ENCODE results near the gene USP21. TPM values are rescaled to one million over a fixed set of nuclear protein-coding genes. Genes with fewer than 3 reads are reported as not detected.

The USP21 gene
- total RNA-seq, 1 donor from 2014 or later, result 30.9 TPM

- intact Hi-C loops (cut with micrococcal nuclease), result loop anchor here (5.0 kb wide), 1 partner anchor 120 kb away; the partner anchor contains the start of gene MPZ
These were observed 28.0 kb downstream of the USP21 start for GRCh38 chr1:161187311-161187710.

- intact Hi-C loops (cut with micrococcal nuclease), result loop anchor here (5.0 kb wide), 1 partner anchor 119 kb away; the partner anchor contains the start of gene MPZ
These were observed 29.1 kb downstream of the USP21 start for GRCh38 chr1:161188381-161188780.

GRCh38 chr1:161189036-161189435, 29.7 kb downstream of the USP21 start:
- intact Hi-C loops (cut with micrococcal nuclease), result loop anchor here (5.0 kb wide), 1 partner anchor 118 kb away; the partner anchor contains the start of gene MPZ

GRCh38 chr1:161190962-161191521, 31.7 kb downstream of the USP21 start:
- intact Hi-C loops (cut with micrococcal nuclease), result no loop called here

GRCh38 chr1:161191971-161192370, 32.7 kb downstream of the USP21 start:
- intact Hi-C loops (cut with micrococcal nuclease), result loop anchor here (1.0 kb wide), 3 partner anchors 10 to 190 kb away; no protein-coding TSS in a partner anchor

GRCh38 chr1:161192476-161193465, 33.5 kb downstream of the USP21 start:
- intact Hi-C loops (cut with micrococcal nuclease), result loop anchor here (1.0 kb wide), 3 partner anchors 10 to 190 kb away; no protein-coding TSS in a partner anchor

GRCh38 chr1:161193561-161194235, 34.4 kb downstream of the USP21 start:
- intact Hi-C loops (cut with micrococcal nuclease), result no loop called here

GRCh38 chr1:161195171-161195570, 35.9 kb downstream of the USP21 start:
- intact Hi-C loops (cut with micrococcal nuclease), result no loop called here

GRCh38 chr1:161196111-161196510, 36.8 kb downstream of the USP21 start:
- intact Hi-C loops (cut with micrococcal nuclease), result no loop called here

GRCh38 chr1:161196521-161197451, 37.5 kb downstream of the USP21 start:
- intact Hi-C loops (cut with micrococcal nuclease), result no loop called here

GRCh38 chr1:161197560-161198193, 38.4 kb downstream of the USP21 start:
- intact Hi-C loops (cut with micrococcal nuclease), result no loop called here

GRCh38 chr1:161198194-161198896, 39.0 kb downstream of the USP21 start:
- intact Hi-C loops (cut with micrococcal nuclease), result no loop called here

GRCh38 chr1:161198897-161199431, 39.7 kb downstream of the USP21 start, which contains the start of gene ADAMTS4:
TSS of gene ADAMTS4 (minus strand) at chr1:161199054. CDS start at chr1:161198627, 427 bp downstream.
- intact Hi-C loops (cut with micrococcal nuclease), result no loop called here

- intact Hi-C loops (cut with micrococcal nuclease), result no loop called here
These were observed 40.3 kb downstream of the USP21 start for GRCh38 chr1:161199506-161200139.

- intact Hi-C loops (cut with micrococcal nuclease), result no loop called here
These were observed 41.2 kb downstream of the USP21 start for GRCh38 chr1:161200421-161200991.

- intact Hi-C loops (cut with micrococcal nuclease), result no loop called here
These were observed 41.9 kb downstream of the USP21 start for GRCh38 chr1:161200992-161201835.
